Glomerular visceral epithelial cell (primary cell): ENCODE results near the gene CNTNAP2.
"Not testable (repeated sequence)": the region's sequence is repeated elsewhere in the genome, so short reads cannot be mapped to it uniquely, and the experiment has no call there.

Source experiments
- DNase-seq: peaks from one replicate; pipeline ENCODE4 v3.0.0-alpha.2; 2016; ENCODE audit errors: extremely low spot score

The CNTNAP2 gene

GRCh38 chr7:148442141-148442655 is 2325.6 kb downstream of the CNTNAP2 start:
- no peak for DNase-seq

DNA sequence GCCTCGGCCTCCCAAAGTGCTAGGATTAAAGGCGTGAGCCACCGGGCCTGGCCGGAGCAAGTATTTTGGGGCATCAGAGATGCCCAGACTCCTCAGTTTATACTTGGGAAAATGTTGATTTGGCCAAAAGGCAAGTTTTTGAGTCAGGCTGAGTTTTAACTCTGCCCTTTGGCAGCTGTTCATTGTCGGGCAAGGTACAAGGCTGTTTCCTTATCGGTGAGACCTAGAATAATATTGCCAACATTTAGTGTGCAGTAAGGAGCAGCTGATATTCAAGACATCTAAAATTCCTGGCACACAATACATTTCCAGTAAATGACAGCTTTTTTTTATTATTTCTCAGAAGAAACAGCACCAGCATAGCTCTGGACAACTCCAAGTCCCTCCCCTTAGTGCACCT is 2326.3 kb downstream of the CNTNAP2 start:
- no peak for DNase-seq

- DNase-seq, result no peak
Observed at GRCh38 chr7:148445260-148446044, 2328.9 kb downstream of the CNTNAP2 start.

- DNase-seq, result no peak
Observed at GRCh38 chr7:148447221-148447849, 2330.7 kb downstream of the CNTNAP2 start.

DNA sequence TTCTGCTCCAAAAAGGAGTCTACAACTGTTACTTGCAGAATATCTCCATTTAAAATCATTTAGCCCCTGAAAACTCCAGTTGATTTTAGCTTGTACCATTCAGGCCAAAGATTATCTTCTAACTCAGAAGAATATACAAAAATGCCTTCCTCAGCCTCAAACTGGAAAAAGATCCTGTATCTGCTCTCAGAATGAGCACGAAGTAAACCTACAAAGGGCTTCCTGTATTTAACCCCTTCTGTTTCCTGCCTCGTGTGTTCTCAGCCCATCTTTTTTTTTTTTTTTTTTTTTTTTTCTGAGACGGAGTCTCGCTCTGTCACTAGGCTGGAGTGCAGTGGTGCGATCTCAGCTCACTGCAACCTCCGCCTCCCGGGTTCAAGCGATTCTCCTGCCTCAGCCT is 2334.9 kb downstream of the CNTNAP2 start:
- not testable (repeated sequence) for DNase-seq

- no peak for DNase-seq
Observed at GRCh38 chr7:148456351-148456750, 2339.8 kb downstream of the CNTNAP2 start.

DNA sequence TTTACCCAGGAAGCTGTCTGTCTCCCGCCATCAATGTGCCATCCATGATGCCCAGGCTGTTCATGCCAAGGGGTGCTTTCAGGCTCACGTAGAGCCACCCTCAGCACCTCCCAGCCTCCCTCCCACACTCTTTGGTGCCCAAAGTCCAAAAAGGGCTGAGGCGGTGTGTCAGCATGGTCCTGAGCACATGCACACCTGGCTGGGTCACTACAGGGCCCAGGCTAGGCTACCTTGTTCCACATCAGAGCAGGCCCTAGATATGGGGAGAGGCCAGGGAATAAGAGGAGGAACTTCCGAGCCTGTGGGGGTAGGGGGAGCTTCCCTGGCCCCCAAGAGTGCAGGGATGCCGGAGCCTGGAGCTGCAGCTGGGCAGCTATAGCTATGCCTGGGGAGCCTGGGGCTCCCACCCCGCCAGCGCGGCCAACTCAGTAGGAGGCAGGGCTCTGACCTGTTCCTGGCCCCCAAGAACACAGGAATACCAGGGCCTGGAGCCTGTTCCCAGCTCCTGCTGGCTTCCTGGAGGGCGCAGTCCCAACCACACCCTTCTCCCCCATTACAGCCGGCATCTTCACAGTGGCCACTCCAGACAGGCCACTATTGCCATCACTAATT is 2340.8 kb downstream of the CNTNAP2 start:
- DNase-seq, result no peak

DNA sequence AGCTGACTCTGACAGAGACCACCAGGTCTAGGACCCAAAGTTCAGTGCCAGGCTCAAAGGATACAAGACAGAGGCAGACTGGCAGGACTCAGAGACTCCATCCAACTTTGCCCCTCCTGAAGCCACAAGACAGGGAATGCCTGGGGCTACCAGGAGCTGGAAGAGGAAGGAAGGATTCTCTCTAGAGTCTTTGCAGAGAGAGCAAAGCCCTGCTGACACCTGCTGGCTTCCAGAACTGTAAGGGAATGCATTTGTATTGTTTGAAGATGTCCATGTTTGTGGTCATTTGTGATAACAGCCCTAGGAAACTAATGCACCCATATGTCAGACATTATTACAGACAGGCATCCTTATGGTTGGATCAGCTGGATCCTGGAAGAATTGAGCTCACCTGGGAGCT is 2341.7 kb downstream of the CNTNAP2 start:
- no peak for DNase-seq

DNA sequence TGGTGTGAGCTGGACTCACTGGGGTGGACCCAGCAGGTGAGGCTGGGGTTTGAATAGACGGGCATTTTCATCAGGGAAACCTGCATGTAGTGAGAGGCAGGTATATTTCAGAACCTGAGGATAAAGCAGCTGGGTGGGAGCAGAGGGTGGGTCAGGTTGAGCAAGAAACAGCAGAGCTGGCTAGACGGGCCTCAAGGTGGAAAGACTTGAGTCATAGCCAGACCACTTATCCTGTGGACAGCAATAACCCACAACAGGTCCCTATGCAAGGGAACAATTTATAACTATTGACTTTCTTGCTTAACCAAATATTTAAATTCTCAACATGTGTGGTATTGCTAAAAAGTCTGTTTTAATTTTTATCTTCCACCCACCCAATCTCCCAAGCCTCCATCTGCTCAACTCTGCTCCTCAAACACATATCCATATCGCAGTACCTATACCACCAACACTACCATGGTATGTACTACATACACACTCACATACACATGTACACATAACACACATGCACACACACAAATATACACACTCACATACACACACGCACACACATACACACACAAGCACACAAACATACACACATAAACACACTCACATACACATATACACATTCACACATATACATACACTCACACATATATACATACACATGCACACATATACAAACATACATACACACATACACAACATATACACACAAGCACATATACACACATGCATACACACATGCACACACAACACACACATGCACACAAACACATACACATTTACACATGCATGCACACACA is 2345.0 kb downstream of the CNTNAP2 start:
- DNase-seq, result no peak

DNA sequence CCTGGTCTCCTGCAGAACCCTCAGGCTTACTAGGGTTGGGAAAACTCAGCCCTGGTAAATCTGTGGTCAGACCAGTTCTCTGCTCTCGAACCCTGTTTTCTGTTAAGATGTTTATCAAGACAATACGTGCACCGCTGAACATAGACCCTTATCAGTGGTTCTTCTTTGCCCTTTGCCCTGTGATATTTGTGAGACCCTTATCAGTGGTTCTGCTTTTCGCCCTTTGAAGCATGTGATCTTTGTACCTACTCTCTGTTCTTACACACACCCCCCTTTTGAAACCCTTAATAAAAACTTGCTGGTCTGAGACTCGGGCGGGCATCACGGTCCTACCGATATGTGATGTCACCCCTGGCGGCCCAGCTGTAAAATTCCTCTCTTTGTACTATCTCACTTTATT is 2346.2 kb downstream of the CNTNAP2 start:
- not testable (repeated sequence) for DNase-seq

DNA sequence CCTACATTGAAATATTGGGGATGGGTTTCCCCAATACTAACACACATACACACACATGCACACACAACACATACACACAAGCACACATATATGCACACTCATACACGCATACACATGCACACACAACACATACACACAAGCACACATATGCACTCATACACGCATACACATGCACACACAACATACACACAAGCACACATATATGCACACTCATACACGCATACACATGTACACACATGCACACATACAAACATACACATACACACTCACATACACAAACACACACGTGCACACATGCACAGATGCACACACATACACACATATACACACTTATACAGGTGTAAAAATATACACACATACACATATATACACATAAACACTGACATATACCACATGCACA is 2346.6 kb downstream of the CNTNAP2 start:
- DNase-seq, result no peak

DNA sequence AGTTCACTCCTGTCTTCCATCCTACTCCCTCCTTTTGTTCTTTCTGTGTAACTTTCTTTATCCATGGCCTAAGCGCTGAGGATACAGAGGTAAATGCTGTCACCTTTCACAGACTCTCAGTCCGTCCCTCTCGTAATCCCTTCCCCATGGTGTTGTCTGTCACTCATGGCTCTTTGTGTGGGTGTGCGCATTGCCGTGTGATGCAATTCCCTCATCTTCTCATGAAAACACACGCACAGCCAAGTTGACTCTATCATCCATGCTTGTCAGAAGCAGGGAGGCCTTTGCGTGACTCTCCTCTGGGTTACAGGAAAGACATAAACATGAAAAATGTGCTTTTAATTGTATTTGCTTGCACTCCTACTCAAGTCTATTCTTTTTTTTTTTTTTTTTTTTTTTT is 2348.3 kb downstream of the CNTNAP2 start:
- no peak for DNase-seq

DNA sequence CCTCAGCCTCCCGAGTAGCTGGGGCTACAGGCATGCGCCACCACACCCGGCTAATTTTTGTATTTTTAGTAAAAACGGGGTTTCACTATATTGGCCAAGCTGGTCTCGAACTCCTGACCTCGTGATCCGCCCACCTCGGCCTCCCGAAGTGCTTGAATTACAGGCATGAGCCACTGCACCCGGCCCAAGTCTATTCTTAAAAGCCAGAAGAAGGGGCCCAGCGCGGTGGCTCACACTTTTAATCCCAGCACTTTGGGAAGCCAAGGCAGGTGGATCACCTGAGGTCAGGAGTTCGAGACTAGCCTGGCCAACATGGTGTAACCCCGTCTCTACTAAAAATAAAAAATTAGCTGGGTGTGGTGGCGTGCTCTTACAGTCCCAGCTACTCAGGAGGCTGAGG is 2348.8 kb downstream of the CNTNAP2 start:
- not testable (repeated sequence) for DNase-seq

DNA sequence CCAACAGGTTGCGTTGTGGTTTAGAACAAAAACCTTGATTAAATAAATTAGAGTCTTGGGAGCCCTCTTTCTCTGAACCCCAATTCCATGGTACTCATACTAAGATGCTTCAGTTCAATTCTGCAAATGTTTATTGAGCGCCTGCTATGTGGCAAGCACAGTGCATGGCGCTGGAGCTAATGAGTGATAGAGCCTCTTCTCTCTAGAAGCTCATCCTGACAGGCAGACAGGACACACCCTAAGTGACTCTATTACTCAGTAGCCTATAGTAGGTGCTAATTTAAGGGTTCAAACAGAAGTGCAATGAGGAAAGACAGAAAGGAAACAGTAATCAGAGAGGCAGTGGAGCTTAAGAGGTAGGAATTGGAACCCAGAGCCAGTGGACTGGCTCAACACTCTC is 2349.5 kb downstream of the CNTNAP2 start:
- DNase-seq, result no peak

DNA sequence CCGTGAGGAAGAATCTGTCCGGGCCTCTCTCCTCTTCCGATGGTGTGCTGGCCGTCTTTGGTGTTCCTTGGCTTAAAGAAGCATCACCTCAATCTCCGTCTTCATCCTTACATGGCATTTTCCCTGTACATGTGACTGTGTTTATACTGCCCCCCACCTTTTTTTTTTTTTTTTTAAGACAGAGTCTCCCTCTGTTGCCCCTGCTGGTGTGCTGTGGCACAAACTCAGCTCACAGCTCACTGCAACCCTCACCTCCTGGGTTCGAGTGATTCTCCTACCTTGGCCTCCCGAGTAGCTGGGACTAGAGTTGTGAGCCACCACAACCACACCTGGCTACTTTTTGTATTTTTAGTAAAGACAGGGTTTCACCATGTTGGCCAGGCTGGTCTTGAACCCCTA is 2352.1 kb downstream of the CNTNAP2 start:
- no peak for DNase-seq
